ENCODE results near the gene SIL1.
"Not testable (repeated sequence)": the region's sequence is repeated elsewhere in the genome, so short reads cannot be mapped to it uniquely, and the experiment has no call there.

SIL1 gene

GRCh38 chr5:139205124-139205523 is 7.0 kb upstream of the SIL1 start:
- in situ Hi-C loops (cut with MboI; ENCODE audit: low sequenced_read_pairs) = no loop called here

- in situ Hi-C loops (cut with MboI; ENCODE audit: low sequenced_read_pairs) = no loop called here
Observed at GRCh38 chr5:139204196-139204595, 6.0 kb upstream of the SIL1 start.

- in situ Hi-C loops (cut with MboI; ENCODE audit: low sequenced_read_pairs) = no loop called here
Observed at GRCh38 chr5:139199321-139199720, 1.2 kb upstream of the SIL1 start.

- in situ Hi-C loops (cut with MboI; ENCODE audit: low sequenced_read_pairs) = no loop called here
Observed at GRCh38 chr5:139196296-139196956, 1.7 kb downstream of the SIL1 start.

GRCh38 chr5:139194486-139194885 is 3.7 kb downstream of the SIL1 start:
- in situ Hi-C loops (cut with MboI; ENCODE audit: low sequenced_read_pairs) = no loop called here

GRCh38 chr5:139193928-139194327 is 4.2 kb downstream of the SIL1 start:
- in situ Hi-C loops (cut with MboI; ENCODE audit: low sequenced_read_pairs) = no loop called here

GRCh38 chr5:139192906-139193305 is 5.3 kb downstream of the SIL1 start:
- in situ Hi-C loops (cut with MboI; ENCODE audit: low sequenced_read_pairs) = not testable (repeated sequence)

- in situ Hi-C loops (cut with MboI; ENCODE audit: low sequenced_read_pairs) = not testable (repeated sequence)
Observed at GRCh38 chr5:139191954-139192353, 6.2 kb downstream of the SIL1 start.

GRCh38 chr5:139190125-139190524 is 8.0 kb downstream of the SIL1 start:
- in situ Hi-C loops (cut with MboI; ENCODE audit: low sequenced_read_pairs) = no loop called here

GRCh38 chr5:139188558-139189270 is 9.5 kb downstream of the SIL1 start:
- in situ Hi-C loops (cut with MboI; ENCODE audit: low sequenced_read_pairs) = no loop called here

- in situ Hi-C loops (cut with MboI; ENCODE audit: low sequenced_read_pairs) = no loop called here
Observed at GRCh38 chr5:139186752-139187326, 11.3 kb downstream of the SIL1 start.

- in situ Hi-C loops (cut with MboI; ENCODE audit: low sequenced_read_pairs) = no loop called here
Observed at GRCh38 chr5:139186261-139186660, 11.9 kb downstream of the SIL1 start.

GRCh38 chr5:139185589-139185988 is 12.6 kb downstream of the SIL1 start:
- in situ Hi-C loops (cut with MboI; ENCODE audit: low sequenced_read_pairs) = no loop called here

- in situ Hi-C loops (cut with MboI; ENCODE audit: low sequenced_read_pairs) = no loop called here
Observed at GRCh38 chr5:139183502-139183901, 14.7 kb downstream of the SIL1 start.

- in situ Hi-C loops (cut with MboI; ENCODE audit: low sequenced_read_pairs) = no loop called here
Observed at GRCh38 chr5:139182528-139183296, 15.5 kb downstream of the SIL1 start.

- in situ Hi-C loops (cut with MboI; ENCODE audit: low sequenced_read_pairs) = no loop called here
Observed at GRCh38 chr5:139181835-139182452, 16.2 kb downstream of the SIL1 start.

GRCh38 chr5:139181322-139181730 is 16.8 kb downstream of the SIL1 start:
- in situ Hi-C loops (cut with MboI; ENCODE audit: low sequenced_read_pairs) = no loop called here

GRCh38 chr5:139180850-139181249 is 17.3 kb downstream of the SIL1 start:
- in situ Hi-C loops (cut with MboI; ENCODE audit: low sequenced_read_pairs) = no loop called here

- in situ Hi-C loops (cut with MboI; ENCODE audit: low sequenced_read_pairs) = not testable (repeated sequence)
Observed at GRCh38 chr5:139179778-139180513, 18.2 kb downstream of the SIL1 start.

GRCh38 chr5:139178935-139179334 is 19.2 kb downstream of the SIL1 start:
- in situ Hi-C loops (cut with MboI; ENCODE audit: low sequenced_read_pairs) = no loop called here

Data from HL-60/S4 treated with phorbol 12-myristate 13-acetate at 8.2 ng/mL for 4 days and 3 days (cell line).